Activated naive CD4-positive, alpha-beta T cell treated with Interleukin-2 at 50 U/mL for 16 hours (primary cell): ENCODE results near the gene ARL8A.
"Not testable (repeated sequence)": the region's sequence is repeated elsewhere in the genome, so short reads cannot be mapped to it uniquely, and the experiment has no call there.

ENCODE experiments used
- DNase-seq: peaks from one replicate; pipeline ENCODE4 v3.0.0-alpha.2; 2020

Gene ARL8A

GRCh38 chr1:202133001-202133400, 11.5 kb downstream of the ARL8A start:
- no peak for DNase-seq

- no peak for DNase-seq
These were observed 12.3 kb downstream of the ARL8A start for GRCh38 chr1:202131956-202132821.

DNA sequence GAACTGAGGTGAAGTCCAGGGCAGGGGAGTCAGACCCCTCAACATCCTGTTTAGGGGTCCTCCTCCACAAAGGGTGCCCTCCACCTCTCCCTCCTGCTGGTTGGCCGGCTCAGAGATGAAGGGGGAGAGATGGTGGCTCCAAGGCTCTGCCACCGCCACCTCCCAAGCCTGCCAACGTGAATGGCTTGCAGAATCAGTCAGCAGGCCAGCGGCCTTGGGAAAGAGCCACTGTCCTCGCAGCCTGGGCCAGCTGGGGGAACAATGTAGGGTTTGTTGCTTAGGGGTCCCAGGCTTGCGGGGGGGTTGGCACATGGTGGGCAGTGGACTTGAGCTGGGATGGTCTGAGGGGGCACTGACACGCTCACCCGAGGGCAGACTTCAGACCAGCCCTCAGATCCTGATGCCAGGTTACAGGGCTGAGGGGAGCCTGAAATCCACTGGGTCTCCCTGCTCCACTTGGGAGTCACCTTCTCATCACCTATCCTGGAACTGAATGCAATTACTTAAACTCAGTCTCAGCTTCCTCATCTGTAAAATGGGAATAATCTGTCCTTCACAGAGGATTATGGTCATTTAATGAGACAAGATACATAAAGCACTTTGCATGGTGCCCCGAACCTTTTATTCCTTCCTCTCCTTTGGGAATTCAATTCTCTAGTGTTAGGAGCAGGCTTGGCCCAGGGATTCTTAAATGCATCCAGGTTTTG, 13.6 kb downstream of the ARL8A start:
- DNase-seq: no peak

GRCh38 chr1:202130297-202130721, 14.2 kb downstream of the ARL8A start:
- no peak for DNase-seq

GRCh38 chr1:202129453-202130296, 14.9 kb downstream of the ARL8A start:
- no peak for DNase-seq

GRCh38 chr1:202127836-202128622, 16.5 kb downstream of the ARL8A start:
- no peak for DNase-seq

- DNase-seq: no peak
These were observed 17.5 kb downstream of the ARL8A start for GRCh38 chr1:202127061-202127460.

DNA sequence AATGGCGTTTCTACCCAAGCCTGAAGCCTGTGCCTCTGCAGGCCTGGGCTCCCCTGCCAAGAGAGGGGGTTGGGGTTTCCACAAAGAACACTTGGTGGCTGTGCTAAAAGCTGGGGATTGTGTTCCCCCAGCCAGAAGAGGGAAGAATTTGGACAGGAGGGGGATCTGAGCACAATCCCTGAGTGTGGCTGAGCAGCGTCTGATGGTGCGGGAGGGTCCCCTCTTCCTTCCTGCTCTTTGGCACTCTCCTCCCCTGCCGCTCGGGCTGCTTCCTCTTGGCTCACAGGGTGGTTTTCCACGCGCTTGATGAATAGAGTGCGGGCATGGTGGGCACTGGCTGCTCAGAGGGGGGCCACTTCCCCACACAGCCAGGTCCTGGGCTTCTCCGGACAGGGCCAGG, 18.1 kb downstream of the ARL8A start:
- DNase-seq: no peak

DNA sequence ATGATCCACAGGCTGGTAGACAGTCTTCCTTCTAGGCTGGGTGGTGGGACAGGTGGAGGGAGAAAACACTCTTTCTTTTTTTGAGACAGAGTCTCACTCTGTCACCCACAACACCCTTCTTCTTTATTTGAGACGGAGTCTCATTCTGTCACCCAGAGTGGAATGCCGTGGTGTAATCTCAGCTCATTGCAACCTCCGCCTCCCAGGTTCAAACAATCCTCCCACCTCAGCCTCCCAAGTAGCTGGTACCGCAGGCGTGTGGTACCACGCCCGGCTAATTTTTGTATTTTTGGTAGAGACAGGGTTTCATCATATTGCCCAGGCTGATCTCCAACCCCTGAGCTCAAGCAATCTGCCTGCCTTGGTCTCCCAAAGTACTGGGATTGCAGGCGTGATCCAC, 18.9 kb downstream of the ARL8A start:
- DNase-seq: no peak

GRCh38 chr1:202124142-202124541, 20.4 kb downstream of the ARL8A start:
- no peak for DNase-seq

DNA sequence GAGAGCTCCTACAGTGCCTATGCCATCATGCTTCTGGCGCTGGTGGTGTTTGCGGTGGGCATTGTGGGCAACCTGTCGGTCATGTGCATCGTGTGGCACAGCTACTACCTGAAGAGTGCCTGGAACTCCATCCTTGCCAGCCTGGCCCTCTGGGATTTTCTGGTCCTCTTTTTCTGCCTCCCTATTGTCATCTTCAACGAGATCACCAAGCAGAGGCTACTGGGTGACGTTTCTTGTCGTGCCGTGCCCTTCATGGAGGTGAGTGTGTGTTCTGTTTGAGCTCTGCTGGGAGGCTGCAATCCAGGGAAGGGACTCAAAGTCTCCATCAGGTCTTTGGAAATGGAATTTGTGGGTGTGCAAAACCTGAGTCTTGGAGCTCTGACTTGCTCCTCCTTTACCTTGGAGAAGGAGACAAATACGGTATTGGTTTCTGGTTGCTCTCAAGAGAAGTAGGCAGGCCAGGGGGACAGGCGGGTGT, 21.2 kb downstream of the ARL8A start:
- DNase-seq: no peak

- no peak for DNase-seq
These were observed 21.8 kb downstream of the ARL8A start, which contains the start of gene GPR37L1 for GRCh38 chr1:202122639-202123335. GPR37L1 (plus strand) TSS chr1:202122917; CDS start chr1:202122964, 47 bp downstream.

DNA sequence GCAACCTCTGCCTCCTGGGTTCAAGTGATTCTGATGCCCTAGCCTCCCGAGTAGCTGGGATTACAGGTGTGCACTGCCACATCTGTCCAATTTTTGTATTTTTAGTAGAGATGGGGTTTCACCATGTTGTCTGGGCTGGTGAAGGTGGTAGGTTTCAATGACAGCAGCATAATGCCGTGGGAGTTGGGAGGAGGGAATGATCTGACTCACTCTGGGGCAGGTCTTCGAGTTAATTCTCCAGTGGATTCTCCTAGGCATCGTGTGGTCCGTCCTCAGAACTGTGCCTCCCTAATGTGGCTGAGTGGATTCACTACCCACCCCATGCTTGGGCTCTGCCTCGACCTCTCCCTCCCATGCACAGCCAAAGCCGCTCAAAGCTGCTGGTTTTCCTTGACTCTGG, 23.5 kb downstream of the ARL8A start:
- no peak for DNase-seq

DNA sequence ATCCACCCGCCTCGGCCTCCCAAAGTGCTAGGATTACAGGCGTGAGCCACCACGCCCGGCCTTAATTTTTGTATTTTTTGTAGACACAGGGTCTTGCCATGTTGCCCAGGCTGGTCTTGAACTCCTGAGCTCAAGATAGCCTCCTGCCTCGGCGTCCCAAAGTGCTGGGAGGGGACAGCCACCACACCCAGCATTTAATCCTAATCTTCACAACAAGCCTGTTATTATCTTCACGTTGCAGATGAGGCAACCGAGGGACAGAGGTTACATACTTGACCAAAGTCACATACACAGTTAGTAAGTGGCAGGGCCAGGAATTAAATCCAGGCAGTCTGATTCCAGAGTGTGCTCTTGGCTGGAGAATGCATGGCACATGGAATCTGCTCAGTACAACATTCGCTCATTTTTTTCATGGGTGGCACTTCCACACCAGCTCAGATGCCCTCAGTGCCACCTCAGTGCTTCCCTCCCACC, 26.6 kb downstream of the ARL8A start:
- DNase-seq: no peak

- no peak for DNase-seq
These were observed 28.2 kb downstream of the ARL8A start for GRCh38 chr1:202116287-202116686.

DNA sequence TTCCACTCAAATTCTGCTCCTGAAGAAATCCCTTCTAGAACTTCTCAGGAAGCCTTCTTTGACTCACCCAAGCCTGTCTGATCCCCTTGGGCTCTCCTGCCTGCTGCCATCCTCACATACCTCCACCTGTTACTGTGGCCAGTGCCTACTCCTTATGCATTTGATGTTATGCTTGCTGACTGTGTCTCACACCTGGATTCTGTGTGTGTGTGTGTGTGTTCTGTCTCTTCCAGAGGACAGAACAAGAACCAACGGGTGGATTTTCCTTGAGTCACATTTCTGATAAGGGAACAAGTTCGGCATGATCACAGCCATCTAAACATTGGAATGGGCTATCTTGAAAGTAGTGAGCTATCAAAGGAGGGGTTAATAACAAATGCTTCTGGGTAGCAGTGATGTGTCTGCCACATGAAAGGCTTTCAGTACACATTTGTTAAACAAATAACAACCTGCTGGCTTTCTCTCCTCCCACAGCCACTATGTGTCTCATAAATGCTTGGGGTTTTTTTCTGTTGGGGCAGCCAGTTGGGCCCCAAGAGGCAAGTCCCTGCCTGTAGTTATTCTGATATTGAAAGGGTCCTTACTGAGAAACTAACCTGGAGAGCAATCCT, 30.7 kb downstream of the ARL8A start:
- DNase-seq: no peak

GRCh38 chr1:202112859-202113689, 31.5 kb downstream of the ARL8A start:
- no peak for DNase-seq

- DNase-seq: not testable (repeated sequence)
These were observed 32.9 kb downstream of the ARL8A start for GRCh38 chr1:202111589-202111988.

- DNase-seq: no peak
These were observed 33.6 kb downstream of the ARL8A start for GRCh38 chr1:202110977-202111376.
